Sigmoid colon (tissue), 4 donors: ENCODE results near the gene CGB1.

Source experiments
- EP300 ChIP-seq, 4 donors: sonication (generic); formaldehyde crosslinking; IDR thresholded peaks; one replicate each; pipeline ENCODE4 v1.6.1; 2017; ENCODE audit warnings: antibody characterized with exemption in 4 of 4
- POLR2A ChIP-seq, 2 donors: fragments of 450-650 bp; IDR thresholded peaks; one replicate each; pipeline ENCODE4 v1.6.1; 2016; ENCODE audit warnings: antibody characterized with exemption in 2 of 2, mild to moderate bottlenecking in 2 of 2, moderate library complexity in 2 of 2
- POLR2AphosphoS5 ChIP-seq, 4 donors: sonication (generic); formaldehyde crosslinking; IDR thresholded peaks; one replicate each; pipeline ENCODE4 v1.6.1; 2017; ENCODE audit warnings: antibody characterized with exemption in 4 of 4
- TF ChIP-seq, protein P1 (sequence below), 4 experiments: fragments of 450-650 bp in 3 of 4; fragments of 200-600 bp in 1 of 4; IDR thresholded peaks; one replicate each; pipeline ENCODE4 v1.5.1; 2016 to 2019; ENCODE audit warnings: antibody characterized with exemption in 4 of 4, mild to moderate bottlenecking in 3 of 4, moderate library complexity in 2 of 4

DNA sequence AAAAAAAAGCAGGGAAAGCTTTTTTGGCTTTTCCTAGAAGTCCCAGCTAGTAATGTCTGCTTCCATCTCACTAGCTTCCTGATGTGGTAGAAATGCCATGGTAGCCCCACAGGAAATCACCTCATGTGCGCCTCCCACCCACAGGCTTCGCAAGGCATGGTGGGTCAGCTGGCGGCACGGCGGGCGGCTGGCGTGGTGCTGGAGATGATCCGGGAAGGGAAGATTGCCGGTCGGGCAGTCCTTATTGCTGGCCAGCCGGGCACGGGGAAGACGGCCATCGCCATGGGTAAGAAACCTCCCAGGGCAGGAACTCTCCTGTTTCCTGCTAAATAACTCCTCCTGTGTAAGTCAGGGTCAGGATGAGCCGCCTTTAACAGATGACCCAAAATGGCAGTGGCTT, 32.6 kb downstream of the CGB1 start:
- TF ChIP-seq POLR2A (IDR thresholded peaks at IDR 0.05): no peak
- TF ChIP-seq POLR2AphosphoS5 (IDR thresholded peaks at IDR 0.05): no peak
- TF ChIP-seq, protein P1, sequence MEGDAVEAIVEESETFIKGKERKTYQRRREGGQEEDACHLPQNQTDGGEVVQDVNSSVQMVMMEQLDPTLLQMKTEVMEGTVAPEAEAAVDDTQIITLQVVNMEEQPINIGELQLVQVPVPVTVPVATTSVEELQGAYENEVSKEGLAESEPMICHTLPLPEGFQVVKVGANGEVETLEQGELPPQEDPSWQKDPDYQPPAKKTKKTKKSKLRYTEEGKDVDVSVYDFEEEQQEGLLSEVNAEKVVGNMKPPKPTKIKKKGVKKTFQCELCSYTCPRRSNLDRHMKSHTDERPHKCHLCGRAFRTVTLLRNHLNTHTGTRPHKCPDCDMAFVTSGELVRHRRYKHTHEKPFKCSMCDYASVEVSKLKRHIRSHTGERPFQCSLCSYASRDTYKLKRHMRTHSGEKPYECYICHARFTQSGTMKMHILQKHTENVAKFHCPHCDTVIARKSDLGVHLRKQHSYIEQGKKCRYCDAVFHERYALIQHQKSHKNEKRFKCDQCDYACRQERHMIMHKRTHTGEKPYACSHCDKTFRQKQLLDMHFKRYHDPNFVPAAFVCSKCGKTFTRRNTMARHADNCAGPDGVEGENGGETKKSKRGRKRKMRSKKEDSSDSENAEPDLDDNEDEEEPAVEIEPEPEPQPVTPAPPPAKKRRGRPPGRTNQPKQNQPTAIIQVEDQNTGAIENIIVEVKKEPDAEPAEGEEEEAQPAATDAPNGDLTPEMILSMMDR (IDR thresholded peaks at IDR 0.05): no peak
- no peak for TF ChIP-seq EP300 (IDR thresholded peaks at IDR 0.05)
